ENCODE measurements around the gene GSTCD.
"Not testable (repeated sequence)": the region's sequence is repeated elsewhere in the genome, so short reads cannot be mapped to it uniquely, and the experiment has no call there.

The GSTCD gene, protein sequence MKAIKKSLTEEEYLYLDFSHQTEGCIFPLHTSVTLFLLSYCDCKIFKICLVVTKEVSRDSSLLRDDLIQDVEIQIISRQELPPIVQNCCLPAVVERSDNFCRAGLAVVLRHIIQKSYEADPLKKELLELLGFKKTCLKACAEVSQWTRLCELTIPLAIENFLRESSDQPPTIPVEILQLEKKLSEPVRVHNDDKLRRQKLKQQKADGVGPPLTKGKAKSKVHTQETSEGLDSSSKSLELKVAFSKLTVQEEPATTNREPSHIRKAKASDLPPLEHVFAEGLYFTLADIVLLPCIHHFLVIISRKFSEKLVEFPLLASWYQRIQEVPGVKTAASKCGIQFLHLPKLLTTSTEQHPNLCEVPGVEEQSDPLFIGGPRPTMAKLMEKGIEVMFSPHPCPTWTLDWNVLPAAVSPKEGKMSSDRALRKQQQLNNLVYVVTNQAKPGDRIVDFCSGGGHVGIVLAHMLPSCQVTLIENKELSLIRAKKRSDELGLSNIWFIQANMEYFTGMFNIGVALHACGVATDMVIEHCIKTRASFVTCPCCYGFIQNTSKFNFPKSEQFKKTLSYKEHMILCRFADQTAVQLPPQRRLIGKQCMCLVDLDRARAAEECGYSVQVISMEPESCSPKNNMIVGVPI

DNA sequence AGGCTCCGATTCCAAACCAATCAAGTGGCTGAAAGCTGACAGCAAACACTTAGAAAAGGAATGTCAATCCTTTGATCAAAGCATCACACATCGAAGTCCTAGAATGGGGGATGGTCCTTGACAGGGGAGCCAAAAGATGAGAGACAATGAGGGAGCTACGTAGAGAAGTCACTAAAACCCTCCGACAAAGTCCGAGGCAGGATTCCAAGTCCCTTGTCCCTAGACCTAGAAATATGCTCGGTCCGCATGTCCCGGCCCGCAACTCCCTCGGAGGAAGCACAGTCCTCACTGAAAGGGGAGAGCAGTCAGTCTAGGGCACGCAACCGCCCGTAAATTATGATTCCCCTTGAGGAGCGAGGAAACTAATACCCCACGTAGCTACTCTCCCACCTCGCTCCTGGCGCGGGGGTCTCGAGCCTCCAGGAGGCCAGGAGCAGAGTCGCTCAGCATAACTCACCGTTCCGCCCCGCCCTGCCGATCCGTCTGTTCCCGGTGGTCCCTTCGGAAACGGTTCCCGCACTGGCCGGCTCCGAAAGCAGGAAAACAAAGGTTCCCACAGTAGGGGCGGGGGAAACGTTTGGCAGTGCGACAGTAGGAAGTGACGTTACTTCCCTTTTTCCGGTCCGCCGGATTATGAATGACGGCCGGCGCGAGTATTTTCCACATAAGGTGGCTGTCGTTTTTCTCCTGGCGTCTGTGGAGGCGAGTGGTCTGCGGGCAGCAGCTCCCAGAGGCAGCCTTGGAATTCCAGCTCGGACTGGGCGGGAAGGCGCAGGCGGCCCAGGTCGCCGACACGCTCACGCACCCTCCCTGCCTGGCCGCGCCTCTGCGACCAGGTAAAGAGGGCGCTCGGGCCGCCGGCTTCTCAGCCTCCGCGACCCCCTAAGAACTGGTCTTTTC is at the start of gene GSTCD, which contains the start of gene INTS12:
Gene GSTCD (plus strand): TSS at position 604 of the 900 bp plus-strand sequence. CDS start 8,830 bp downstream, outside the sequence.
Gene INTS12 (minus strand): TSS at position 509 of the 900 bp plus-strand sequence. CDS start 8,684 bp downstream, outside the sequence.
- DNase-seq: peak; percentile 83

DNA sequence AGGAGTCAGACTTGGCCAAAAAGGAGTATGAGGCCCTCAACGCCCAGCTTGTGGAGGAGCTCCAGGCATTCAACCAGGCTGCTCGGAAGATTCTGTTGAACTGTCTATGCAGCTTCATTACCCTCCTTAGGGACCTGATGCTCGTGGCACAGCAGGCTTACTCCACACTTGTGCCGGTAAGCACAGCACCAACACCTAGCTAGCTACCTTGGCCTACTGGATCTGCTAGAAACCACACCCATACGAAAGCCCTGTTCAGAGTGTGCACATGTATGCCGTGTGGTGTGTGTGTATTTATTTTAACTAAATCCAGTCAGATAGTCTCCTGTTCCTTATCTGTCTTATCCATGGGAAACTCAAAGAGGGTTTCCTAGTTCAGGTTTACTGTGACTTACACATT is 49.4 kb upstream of the GSTCD start:
- DNase-seq: no peak

DNA sequence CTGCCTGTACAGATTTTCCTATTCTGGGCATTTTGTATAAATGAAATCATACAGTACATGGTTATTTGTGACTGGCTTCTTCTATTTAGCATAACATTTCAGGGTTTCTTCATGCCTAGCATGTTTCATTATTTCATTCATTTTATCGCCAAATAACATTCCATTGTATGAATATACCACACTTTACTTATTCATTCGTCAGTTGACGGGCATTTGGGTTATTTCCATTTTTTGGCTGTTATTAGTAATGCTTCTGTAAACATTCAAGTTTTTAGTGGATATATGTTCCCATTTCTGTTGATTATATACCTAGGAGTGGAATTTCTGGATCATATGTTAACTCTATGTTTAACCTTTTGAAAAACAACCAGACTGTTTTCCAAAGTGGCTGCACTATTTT is 47.6 kb upstream of the GSTCD start:
- DNase-seq: no peak

DNA sequence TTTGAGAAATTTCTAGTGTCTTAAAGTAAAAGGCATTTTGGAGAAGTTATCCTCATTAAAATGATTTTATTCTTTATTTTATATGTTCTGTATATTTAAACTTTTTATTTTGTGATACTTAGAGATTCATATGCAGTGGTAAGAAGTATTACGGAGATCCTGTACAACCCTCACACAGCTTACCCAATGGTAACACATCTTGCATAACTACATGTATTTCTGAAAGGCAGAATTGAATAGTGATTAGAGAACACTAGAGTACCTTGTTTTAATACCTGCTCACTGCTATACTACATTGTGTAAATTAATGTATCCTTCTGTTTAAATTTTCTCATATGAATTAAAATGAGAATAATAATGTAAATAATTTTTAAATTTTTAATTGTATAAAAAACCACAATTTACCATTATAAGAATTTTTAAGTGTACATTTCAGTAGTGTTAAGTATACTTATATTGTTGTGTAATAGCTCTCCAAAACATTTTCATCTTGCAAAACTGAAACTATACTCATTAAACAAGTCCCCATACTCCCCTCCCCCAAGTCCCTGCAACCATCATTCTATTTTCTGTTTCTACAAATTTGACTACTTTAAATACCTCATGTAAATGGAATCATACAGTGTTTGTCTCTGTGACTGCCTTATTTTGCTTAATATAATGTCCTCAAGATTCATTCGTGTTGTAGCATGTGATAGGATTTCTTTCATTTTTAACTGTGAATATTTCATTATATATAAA is 45.5 kb upstream of the GSTCD start:
- DNase-seq: no peak

DNA sequence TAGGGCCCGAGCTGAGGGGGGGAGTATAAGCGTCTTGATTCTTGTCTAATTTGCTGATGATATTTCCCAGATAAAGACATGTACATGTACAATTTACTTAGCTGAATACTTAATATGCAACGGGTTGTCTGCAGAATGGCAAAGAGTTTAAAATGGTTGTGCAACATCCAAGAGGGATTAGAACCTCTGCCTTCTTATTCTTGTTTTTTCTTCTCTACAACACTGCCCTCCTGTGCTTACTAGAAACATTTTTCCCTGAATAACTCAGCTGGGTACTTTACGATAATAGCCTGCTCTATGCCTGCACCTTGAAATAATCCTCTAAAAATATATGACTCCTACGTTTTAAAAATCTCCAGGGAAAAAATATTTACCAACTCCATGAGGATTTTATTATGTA is 41.9 kb upstream of the GSTCD start:
- DNase-seq: no peak

DNA sequence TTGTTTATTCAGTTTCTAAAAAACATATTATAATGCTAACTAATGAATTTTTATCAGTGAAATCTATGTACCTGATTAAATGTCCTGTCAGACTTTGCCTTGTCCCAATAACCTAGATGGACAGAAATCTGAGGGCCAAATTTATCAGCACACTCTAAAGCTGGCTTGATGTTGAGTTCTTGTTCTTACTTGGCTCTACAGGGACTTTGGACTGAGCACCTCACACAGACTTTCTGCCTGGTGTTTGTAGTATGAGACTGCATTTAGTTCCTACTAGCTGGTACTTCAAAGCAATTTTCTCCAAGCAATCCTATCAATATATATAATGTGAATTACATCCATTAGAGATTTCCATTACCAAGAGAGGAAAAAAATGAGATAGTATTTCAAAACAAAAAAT is 37.9 kb upstream of the GSTCD start:
- DNase-seq: no peak

DNA sequence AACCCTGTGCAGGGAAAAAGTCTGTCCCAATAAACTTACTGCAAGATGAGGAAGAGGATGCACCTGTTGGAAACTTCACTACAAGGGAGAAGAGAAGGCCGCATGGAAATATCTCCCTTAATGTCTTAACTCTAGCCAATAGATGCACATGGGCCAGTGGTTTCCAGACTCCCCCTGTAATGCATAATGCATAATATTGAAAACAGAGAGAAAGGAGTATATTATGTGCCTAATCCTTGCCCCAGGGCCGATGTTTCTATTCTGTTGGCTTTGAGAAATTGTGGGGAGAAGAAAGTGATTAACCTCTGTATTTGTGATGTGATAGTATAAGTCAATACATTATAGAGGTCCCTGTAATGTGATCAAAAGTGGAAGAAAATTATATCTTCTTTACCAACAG is 37.3 kb upstream of the GSTCD start:
- no peak for DNase-seq

DNA sequence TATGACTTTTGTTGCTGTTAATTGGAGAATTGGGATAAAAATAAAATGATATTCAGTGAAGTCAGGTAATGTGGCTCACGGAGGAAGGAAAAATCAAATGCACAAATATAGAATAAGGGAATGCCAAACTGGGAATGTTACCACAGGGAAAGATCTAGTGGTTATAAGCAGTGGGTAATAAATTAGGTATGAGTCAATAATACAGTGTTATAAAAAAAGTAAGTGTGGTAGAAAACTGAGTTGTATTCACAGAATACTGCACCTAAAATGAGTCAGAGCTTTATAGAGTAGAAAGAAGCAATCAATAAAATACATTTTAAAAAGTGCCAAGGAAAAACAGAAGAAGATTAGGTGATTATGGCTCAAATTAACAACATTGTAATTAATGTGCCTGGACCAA is 34.6 kb upstream of the GSTCD start:
- DNase-seq: no peak

DNA sequence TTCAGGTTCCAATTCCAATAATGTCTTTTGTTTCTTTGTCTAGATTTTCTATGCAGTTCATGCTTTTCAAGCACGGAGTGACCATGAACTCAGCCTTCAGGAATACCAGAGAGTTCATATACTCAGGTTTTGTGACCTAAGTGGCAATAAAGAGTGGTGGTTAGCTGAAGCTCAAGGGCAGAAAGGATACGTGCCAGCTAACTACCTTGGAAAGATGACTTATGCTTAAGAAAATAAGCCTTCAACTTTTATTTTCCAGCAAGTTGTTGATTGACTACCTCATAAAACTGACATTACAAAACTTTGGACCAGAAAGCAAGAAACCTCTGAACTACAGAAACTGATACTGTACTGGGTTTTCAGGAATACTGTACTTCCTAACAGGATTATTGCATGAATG is 30.9 kb upstream of the GSTCD start:
- no peak for DNase-seq

DNA sequence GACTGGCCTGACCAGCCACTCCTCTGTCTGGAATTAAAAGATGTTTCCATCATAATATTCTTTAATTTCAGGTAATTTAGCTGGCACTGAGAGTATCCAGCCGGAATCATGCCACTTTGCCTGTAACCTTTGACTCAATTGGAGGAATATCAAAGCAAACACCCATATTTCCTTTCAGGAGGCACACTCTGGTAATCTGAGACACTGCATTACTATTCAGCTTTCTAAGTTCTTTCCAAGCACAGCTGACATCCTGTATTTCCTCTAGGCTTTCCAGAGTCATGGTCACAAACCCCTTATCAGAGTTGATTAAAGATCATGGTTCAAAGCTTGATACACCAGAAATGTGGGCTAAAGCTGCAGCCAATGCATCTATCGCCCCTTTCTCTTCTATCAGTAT is 29.4 kb upstream of the GSTCD start:
- no peak for DNase-seq

DNA sequence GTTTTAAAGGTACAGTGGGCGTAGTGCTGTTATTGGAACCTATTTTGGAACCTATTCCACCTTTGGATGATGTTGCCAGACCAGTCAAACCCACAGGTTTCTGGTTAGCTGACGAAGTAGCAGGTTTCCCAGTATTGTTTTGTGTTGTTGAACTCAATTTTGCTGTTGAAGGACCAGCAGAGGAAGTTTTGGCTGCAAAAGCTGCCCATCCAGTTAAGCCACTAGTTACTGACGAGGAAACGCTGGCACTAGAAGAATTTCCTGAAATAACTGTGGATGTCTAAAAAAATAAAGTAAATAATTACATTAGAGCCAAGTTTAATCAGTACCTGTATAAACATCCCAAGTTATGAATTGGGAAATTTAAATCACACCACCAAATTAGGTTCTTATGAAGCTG is 25.5 kb upstream of the GSTCD start:
- no peak for DNase-seq

DNA sequence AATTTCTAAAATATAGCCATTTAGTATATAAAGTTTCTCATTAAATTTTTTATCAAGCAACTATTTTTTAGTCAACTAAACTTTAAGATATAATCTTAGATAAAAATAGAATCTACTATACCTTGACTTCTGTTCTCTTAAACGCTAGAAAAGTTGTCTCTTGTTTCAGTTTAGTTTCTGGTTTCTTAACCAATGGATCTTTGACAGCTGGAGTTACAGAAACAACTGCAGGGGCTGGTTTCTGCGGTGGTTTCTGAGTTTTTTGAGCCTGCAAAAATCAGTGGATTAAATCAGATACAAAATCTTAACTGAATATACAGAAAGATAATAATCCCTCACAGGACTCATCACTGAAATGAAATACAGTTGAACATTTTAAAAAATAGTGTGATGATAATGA is 22.0 kb upstream of the GSTCD start:
- DNase-seq: no peak

DNA sequence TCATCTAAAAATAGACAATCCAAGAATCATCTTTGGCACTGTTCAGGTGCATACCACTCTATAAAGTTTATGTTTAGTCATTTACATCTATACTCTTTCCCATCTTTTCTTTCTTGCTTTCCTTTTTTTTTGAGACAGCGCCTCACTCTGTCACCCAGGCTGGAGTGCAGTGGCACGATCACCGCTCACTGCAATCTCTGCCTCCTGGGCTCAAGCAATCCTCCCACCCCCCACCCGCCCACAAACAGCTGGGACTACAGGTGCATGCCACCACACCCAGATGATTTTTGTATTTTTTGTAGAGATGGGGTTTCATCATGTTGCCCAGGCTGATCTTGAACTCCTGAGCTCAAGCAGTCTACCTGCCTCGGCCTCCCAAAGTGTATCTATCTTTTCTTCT is 13.8 kb upstream of the GSTCD start:
- not testable (repeated sequence) for DNase-seq

DNA sequence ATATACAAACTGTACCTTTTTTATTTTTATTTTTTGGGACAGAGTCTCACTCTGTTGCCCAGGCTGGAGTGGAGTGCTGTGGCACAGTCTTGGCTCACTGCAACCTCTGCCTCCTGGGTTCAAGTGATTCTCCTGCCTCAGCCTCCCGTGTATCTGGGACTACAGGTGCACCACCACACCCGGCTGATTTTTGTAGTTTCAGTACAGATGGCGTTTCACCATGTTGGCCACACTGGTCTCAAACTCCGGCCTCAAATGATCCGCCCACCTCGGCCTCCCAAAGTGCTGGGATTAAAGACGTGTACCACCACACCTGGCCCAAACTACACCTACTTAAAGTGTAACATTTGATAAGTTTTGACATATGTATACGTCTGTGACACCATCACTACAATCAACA is 12.8 kb upstream of the GSTCD start:
- not testable (repeated sequence) for DNase-seq

DNA sequence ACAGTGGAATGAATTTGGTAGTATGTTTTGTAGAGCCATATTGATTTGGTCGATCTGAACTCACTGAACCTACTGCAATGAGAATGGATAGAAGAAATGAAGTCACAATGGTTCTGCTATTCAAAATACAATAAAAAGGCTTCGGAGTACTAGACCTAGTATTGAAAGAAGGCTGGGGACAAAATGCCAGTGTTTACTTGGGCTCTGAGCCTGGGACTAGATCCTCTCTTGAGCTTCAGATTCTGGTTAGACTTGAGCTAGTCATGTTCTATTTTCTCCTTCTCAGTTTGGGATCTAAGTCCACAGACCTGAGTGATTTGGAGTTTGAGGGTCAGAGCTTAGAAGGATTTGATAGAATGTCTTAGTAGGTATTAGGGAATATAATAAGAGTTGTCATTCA is 10.0 kb upstream of the GSTCD start:
- no peak for DNase-seq

DNA sequence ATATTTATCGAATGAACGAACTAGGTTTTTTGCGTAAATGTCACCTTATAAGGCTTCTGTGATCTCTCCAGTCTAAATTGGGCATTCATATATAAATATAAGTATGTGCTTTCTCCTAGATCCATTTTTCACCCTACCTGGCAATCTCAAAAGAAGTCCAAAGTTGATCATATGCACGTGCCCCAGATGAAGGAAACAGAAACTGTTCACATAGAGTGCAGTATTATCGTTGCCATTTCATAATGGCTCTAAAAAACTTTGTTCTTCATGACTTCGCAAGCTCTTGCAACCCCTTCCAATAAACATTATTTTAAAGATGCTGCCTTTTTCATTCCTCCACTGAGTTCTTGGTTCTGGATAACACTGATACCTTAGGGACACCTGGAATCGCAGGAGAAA is 803 bp upstream of the GSTCD start:
- DNase-seq: no peak

DNA sequence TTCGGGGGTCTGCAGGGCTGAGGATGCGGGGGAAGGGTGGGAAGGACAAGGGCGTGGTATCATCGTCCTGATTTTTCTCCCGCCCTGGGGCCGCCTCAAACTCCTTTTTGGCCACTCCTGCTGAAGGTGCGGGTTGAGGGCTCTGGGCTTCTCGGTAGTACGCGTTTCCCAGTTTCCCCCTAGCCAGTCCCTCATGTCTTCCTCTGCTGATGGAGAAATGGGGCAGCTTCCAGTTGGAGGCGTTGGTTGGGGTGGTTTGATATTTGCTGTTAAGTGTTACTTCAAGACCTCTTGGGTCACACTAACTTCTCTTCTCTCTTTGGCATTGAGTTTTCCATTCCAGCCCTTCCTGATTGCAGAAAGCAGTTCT is 482 bp downstream of the GSTCD start:
- no peak for DNase-seq

DNA sequence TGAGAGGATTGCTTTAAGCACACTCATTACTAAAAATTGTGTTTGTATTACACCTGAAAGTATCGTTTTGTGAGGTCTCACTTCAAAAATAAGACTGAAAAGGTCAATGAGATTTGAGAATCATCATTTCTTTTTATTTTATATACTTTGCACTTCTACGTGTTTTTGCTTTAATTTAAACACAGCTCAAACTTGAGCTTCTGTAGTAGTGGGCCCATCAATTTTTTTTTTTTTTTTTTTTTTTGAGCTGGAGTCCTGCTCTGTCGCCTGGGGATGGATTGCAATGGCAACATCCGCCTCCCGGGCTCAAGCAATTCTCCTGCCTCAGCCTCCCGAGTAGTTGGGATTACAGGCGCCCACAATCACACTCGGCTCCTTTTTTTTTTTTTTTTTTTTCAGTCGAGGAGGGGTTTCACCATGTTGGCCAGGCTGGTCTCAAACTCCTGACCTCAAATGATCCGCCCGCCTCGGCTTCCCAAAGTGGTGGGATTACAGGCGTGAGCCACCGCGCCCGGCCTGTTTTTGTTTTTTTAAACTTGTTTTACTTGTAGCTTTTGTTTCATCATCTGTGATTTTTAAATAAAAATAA is 1.5 kb downstream of the GSTCD start:
- no peak for DNase-seq

DNA sequence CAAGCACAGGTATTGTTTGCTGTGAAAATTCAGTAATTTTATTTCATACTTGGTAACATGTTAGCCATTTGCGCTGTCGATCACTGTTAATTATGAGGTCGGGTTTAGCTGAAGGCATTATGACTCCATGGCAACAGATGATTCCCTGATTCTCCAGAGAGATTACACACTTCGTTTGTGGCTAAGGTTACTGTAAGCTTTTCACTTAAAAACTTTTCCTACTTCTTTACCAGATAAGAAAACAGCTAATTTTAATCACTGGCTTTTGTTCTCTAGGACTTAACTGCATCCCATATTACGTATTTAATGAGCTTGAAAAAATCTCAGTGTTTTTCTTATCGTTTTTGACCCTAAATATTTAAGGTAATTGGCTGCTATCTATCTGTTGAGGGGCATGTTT is 2.1 kb downstream of the GSTCD start:
- no peak for DNase-seq

DNA sequence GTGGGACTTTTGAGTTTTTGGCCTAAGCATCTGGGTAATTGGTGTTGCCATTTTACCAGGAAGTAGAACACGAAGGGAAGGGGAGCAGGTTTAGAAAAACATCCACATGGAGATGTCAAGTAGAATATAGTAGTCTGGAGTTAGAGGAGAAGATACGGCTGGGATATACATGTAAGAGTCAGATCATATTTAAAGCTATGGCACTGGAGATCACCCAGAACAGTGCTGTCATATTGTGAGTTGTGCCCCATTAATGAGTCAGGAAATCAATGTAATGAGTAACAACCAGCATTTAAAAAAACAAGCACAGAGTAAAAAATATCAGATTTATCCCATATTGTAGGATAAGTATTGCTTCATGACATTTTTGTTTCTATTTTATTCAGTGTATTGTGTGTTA is 4.2 kb downstream of the GSTCD start:
- no peak for DNase-seq

DNA sequence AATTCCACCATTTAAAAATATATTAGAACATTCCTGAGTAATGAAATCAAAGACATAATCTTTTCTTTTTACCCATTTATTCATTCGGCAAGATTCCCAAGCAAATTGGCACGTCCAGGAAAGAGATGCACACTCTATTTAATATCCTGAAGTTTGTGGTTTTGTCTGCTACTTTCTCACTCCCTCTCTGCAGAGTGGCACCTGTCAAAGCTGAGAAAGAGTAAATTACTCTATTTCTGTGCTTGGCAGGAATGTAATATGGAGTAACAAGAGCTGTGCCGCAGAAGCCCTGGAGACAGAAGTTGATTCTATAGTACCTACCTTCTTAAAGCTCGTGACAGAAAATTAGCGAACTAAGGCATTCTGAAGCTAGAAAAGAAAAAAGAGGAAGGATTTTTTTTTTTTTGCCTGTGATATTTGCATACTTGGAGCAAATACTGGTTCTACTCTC is 5.5 kb downstream of the GSTCD start:
- DNase-seq: no peak

DNA sequence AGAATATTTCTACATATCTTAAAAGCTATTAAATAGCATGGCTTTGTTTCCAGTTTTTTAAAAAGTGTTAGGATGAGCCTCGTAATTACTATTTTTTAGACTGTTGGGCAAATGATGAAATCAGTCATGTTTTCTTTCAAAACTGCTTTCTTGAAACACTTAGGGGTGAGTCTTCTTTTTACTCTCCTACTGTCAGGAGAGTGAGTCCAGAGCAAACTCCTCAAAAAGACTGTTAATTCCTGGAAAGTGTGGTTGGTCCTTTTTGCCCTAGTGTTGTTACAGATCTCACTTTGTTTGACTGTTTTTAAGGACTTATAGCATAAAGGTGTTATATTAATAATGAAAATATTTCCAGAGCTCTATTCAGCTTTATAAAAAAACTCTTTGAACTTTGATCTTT is 6.3 kb downstream of the GSTCD start:
- DNase-seq: no peak

Data from CD4-positive, alpha-beta T cell treated with Interferon gamma for 1 hour (primary cell).